ENCODE results near the gene SMTNL2. TPM values are rescaled to one million over a fixed set of nuclear protein-coding genes. Genes with fewer than 3 reads are reported as not detected.

The SMTNL2 gene
- total RNA-seq, 1 donor from 2014 or later = 65.7 TPM

GRCh38 chr17:4557626-4558346 lies 26.5 kb upstream of the SMTNL2 start:
- no peak for DNase-seq (ENCODE audit: low spot score in 2 of 2, unreplicated experiment in 2 of 2)
- Mint-ChIP-seq H3K27me3 (ENCODE audit: low read depth) (no peaks in the 10 kb centered on the region), H3K36me3 (no peaks in the 10 kb centered on the region), H3K9me3 (no peaks in the 10 kb centered on the region), H3K4me3 (no peak overlapping the region), H3K27ac (no peak overlapping the region), H3K4me1 (peaks cover 42% of the 10 kb centered on the region)
- TF ChIP-seq CTCF (IDR thresholded peaks at IDR 0.05; ENCODE audit: unreplicated experiment) = no peak

GRCh38 chr17:4558347-4558971 lies 25.9 kb upstream of the SMTNL2 start:
- H3K4me3 Mint-ChIP-seq = no peak overlapping the region
- H3K36me3 Mint-ChIP-seq = no peaks in the 10 kb centered on the region
- no peak overlapping the region for H3K27ac Mint-ChIP-seq
- no peak for TF ChIP-seq CTCF (IDR thresholded peaks at IDR 0.05; ENCODE audit: unreplicated experiment)
- no peaks in the 10 kb centered on the region for H3K9me3 Mint-ChIP-seq
- no peak for DNase-seq (ENCODE audit: low spot score in 2 of 2, unreplicated experiment in 2 of 2)
- peaks cover 42% of the 10 kb centered on the region for H3K4me1 Mint-ChIP-seq
- H3K27me3 Mint-ChIP-seq (ENCODE audit: low read depth) = no peaks in the 10 kb centered on the region

- no peaks in the 10 kb centered on the region for H3K36me3 Mint-ChIP-seq
- H3K4me3 Mint-ChIP-seq = no peak overlapping the region
- no peak for TF ChIP-seq CTCF (IDR thresholded peaks at IDR 0.05; ENCODE audit: unreplicated experiment)
- H3K27me3 Mint-ChIP-seq (ENCODE audit: low read depth) = no peaks in the 10 kb centered on the region
- H3K4me1 Mint-ChIP-seq = peaks cover 36% of the 10 kb centered on the region
- DNase-seq (ENCODE audit: low spot score in 2 of 2, unreplicated experiment in 2 of 2) = no peak
- H3K27ac Mint-ChIP-seq = no peak overlapping the region
- H3K9me3 Mint-ChIP-seq = no peaks in the 10 kb centered on the region
These were observed 25.1 kb upstream of the SMTNL2 start for GRCh38 chr17:4559139-4559791.

- Mint-ChIP-seq H3K9me3 (no peaks in the 10 kb centered on the region), H3K36me3 (no peaks in the 10 kb centered on the region), H3K27ac (no peak overlapping the region), H3K27me3 (ENCODE audit: low read depth) (no peaks in the 10 kb centered on the region), H3K4me1 (peaks cover 30% of the 10 kb centered on the region), H3K4me3 (no peak overlapping the region)
- no peak for DNase-seq (ENCODE audit: low spot score in 2 of 2, unreplicated experiment in 2 of 2)
- TF ChIP-seq CTCF (IDR thresholded peaks at IDR 0.05; ENCODE audit: unreplicated experiment) = no peak
These were observed 24.4 kb upstream of the SMTNL2 start for GRCh38 chr17:4559966-4560365.

GRCh38 chr17:4560421-4560820 lies 23.9 kb upstream of the SMTNL2 start, which contains the start of gene GGT6:
GGT6 (minus strand) TSS chr17:4560577; CDS start chr17:4560521, 56 bp downstream.
- Mint-ChIP-seq H3K9me3 (no peaks in the 10 kb centered on the region), H3K27ac (no peak within 1 kb of the TSS), H3K27me3 (ENCODE audit: low read depth) (no peaks in the 10 kb centered on the region), H3K4me1 (peaks cover 28% of the 10 kb centered on the region), H3K4me3 (no peak within 1 kb of the TSS), H3K36me3 (no peaks in the 10 kb centered on the region)
- DNase-seq (ENCODE audit: low spot score in 2 of 2, unreplicated experiment in 2 of 2) = no peak
- no peak for TF ChIP-seq CTCF (IDR thresholded peaks at IDR 0.05; ENCODE audit: unreplicated experiment)
